DMS 273 (cell line): ENCODE data around the gene BRINP3.
"Not testable (repeated sequence)": the region's sequence is repeated elsewhere in the genome, so short reads cannot be mapped to it uniquely, and the experiment has no call there.

Experiments used
- DNase-seq: peaks from one replicate; lab custom pipeline; 2025; ENCODE audit not compliant: unreplicated experiment; lab: John Stamatoyannopoulos, UW

BRINP3 gene

DNA sequence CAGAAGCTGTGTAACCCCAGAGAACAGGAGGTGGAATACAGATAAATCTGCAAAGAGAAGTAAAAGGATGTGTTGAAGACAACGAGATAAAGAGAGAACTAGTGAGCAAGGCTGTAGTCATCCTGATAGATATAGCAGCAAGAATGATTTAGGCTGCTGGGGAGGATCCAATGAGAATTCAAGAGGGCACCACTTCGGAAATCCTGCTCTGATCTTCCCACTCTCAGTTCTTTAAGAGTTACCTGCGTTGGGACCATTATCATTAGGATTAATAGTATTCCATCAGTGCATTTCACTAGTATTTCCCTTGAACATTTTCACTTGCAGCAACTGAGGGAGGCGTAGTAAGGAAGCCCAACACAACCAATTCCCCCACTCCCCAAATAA is at the start of gene BRINP3:
TSS of gene BRINP3 (minus strand) at position 103 of the 387 bp plus-strand sequence.
- no peak for DNase-seq

GRCh38 chr1:190511554-190511953 is 33.9 kb upstream of the BRINP3 start:
- DNase-seq: no peak

DNA sequence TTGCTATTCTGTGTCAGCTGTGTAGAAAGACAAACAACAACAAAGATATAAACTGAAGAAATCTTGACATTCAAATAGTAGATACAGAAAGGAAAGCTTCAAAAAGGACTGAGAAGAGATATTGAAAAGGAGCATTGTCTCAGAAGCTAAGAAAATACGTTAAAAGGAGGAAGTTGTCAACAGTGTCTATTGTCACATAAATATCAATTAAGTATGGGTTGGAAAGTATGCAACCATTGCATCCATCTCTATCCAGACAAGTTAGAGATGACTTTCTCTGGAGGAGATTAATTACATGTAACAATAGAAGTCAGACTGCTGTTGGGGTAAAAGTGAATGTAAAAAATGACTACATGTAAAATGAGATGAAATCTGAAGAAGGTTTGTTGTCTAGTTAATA is 29.7 kb upstream of the BRINP3 start:
- no peak for DNase-seq

DNA sequence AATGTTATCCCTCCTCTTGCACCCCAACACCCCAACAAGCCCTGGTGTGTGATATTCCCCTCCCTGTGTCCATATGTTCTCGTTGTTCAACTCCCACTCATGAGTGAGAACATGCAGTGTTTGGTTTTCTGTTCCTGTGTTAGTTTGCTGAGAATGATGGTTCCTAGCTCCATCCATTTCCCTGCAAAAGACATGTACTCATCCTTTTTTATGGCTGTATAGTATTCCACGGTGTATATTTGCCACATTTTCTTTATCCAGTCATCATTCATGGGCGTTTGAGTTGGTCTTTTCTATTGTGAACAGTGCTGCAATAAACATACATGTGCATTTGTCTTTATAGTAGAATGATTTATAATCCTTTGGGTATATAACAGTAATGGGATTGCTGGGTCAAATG is 26.9 kb upstream of the BRINP3 start:
- not testable (repeated sequence) for DNase-seq

GRCh38 chr1:190497565-190497964 is 19.9 kb upstream of the BRINP3 start:
- DNase-seq: no peak

DNA sequence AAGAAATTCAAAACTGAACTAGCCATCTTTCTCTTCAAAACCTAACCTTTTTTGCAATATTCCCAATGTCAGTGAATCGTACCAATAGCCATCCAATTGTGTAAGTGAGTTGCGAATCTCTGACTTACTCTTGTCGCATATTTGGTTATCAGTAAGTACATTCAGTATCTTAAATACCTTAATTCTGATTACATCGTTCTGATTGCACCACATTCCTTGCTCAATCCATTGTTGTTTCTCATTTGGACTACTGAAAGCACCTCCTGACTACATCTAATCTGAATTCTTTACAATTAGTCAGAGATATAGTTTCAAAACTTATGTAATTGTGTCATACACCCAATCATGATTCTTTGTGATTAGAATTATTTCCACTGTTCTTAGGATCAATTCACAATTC is 16.8 kb upstream of the BRINP3 start:
- no peak for DNase-seq

- DNase-seq: no peak
Observed at GRCh38 chr1:190491404-190491803, 13.7 kb upstream of the BRINP3 start.

DNA sequence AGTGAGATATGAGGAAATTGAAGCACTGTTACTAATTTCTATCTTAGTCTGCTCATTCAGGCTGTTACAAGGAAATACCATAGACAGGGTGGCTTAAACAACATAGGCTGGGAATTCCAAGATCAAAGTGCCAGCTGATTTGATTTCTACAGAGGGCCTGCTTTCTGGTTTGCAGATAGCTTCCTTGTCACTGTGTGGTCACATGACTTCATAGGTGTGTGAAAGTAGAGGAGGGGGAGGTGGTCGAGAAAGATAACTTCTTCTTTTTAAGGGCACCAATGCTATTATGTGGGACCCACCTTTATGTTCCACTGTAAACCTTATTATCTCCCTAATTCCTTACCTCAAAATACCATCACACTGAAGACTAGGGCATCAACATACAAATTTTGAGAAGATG is 6.4 kb upstream of the BRINP3 start:
- no peak for DNase-seq

DNA sequence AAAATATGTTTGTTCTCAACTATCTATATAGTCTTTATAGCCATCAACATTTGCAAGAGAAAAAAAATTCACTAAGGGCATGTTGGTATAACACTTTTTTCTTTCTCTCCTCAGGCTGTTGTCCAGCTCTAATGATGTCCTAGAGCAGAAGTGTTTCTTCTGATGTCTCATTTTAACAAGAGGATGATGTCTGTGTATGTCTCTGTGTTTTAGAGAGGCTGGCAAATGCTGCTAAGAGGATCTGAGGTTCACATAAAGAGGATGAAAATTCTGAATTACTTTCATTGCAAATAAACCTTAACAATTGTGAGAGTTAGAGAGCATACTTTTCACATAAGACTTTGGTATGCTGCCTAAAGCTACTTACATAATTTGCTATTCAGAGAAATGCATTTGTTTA is 2.6 kb upstream of the BRINP3 start:
- DNase-seq: no peak

DNA sequence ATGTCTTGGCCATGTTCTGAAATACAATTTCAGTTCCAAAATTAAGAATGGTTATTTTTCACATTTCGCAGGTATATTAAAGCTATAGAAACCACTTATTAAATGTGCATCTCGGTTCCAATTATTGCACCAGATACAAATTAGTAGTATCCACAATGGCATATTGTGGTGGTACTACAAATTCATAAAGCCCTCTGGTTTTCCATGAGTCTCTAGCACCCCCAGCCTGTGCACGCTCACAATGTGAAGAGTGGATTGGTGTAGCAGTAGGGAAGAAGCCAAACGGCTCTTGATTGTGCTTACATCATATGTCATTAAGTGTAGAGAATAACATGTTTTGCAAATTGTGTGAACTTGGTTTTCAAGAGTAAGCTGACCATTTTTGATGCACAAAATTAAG is 1.9 kb upstream of the BRINP3 start:
- DNase-seq: peak; percentile 59

DNA sequence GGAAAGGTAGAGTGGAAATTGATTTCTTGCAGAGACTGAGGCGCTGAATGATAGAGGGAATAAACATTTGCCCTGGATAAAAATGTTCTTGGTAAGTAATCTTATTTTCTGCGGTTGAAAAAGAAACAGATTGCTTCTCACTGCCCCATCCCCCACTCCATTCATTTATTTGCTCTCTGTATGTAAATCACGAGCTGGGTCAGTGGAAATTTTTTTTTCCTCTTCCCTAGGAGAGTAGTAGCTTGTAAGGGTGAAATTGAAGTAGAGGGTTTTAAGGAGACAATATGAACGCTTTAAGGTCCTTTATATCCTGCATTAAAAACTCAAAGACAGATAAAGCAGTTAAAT is 1.4 kb upstream of the BRINP3 start:
- DNase-seq: peak; percentile 75

DNA sequence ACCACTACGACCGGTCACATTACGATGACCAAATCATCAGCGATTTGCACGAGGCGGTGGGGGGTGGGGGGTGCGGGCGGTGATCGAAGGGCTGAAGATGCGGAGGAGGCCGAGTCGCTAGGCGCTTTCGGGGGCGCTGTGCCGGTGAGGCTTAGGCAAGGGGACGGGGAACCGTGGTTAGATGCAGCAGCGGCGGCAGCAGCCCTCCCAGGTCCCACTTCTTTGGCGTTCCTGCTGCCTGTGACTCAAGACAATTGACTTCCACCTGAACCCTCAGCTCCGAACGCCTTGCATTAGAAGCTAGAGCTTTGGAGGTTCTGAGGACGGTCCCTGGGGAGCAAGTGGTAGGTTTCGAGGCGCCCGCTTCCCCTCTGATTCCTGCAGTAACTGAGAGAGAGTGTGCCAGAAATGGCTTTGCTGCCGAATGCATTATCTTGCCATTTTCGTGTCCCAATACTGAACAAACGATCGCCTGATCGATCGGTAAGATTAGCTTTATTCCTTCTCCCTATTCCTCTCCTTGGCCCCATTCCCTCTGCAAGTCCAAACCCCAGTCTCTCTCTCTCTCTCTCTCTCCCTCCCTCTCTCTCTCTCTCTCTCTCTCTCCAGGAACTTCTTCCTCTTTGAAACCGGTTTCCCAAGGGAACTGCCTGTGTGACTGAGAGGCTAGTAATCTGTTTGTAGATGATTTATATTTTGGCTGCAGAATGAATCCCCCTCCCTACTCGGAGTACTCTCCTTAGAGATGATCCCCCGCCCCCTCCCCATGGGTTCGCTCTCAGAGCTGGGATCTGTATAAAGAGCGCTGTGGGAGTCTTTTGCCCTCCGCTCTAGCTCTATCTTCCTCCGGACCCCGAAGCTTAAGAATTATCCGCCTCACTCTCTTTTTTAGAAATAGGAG is 735 bp upstream of the BRINP3 start:
- peak; percentile 77 for DNase-seq

GRCh38 chr1:190476806-190477205 is 858 bp downstream of the BRINP3 start:
- no peak for DNase-seq

- DNase-seq: no peak
Observed at GRCh38 chr1:190476321-190476720, 1.3 kb downstream of the BRINP3 start.

DNA sequence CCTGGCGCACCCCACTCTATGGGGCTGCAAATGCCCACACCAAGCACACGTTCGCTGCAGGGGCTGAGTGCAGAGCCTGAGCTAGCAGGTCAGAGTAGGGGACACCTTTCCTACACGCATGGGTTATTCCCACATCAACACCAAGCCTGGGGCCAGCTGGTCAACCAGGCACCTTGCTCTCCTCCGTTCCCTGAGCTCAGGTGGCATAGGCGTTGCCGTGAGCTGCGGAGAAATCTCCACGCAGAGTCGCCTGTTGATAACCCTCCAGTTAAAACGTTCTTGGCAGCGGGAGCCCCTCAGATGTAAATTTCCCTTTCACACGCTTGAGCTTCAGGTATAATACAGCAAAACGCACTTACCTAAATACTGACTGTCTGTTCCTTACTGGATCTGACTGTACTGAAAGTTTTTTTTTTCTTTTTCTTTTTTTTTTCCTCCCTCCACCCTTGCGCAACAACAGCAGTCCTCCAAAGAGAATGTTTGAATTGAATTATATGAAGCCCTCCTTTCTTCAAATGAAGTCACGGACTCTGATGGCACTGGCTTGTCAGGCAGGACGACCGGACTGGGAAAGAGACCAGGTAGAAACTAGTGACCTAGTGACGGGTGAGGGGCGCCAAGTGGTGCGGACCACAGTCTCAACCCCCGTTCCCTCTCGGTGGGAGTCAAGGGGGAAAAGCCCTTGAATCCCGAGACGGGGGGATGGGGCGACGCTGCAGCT is 2.1 kb downstream of the BRINP3 start:
- DNase-seq: no peak

GRCh38 chr1:190474650-190475211 is 2.9 kb downstream of the BRINP3 start:
- no peak for DNase-seq

- DNase-seq: no peak
Observed at GRCh38 chr1:190474010-190474409, 3.7 kb downstream of the BRINP3 start.

DNA sequence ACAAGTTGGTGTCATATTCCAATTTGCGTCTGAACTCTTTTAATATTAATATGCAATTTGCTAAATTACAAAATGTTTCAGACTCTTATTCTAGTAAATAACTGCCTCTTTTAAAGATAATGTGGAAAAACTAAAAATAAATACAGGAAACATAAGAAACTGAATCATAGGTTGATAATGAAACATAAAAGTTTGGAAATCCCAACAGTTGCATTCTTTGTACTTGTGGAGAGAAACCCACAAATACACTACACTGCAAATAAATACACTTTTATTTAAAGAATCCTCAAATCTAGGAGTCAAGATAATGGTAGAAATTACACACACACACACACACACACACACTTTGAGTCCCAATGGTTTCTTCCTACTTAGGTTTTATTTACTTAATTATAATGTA is 5.2 kb downstream of the BRINP3 start:
- DNase-seq: no peak

GRCh38 chr1:190472042-190472441 is 5.6 kb downstream of the BRINP3 start:
- DNase-seq: no peak

DNA sequence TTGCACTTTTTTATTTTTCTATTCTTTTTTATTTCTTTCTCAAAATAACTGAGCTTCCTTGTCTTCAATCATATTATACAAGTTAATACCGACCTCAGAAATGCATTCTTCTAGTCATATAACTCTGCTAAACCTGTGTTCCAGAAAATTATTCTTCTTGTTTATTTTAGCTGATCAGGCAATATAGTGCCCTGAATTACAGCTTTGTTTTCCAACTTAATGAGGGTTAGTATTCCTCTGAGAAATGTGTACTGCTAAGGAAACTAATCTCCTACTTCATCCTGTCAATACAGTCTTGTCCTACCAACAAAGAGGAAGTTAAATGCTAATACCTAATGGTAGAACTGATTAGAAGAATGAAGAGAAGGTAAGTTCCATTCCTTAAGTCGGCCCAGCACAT is 13.0 kb downstream of the BRINP3 start:
- no peak for DNase-seq

- no peak for DNase-seq
Observed at GRCh38 chr1:190456129-190456528, 21.5 kb downstream of the BRINP3 start.

- DNase-seq: no peak
Observed at GRCh38 chr1:190455631-190456030, 22.0 kb downstream of the BRINP3 start.
